ENCODE results near the gene MACF1. TPM values are rescaled to one million over a fixed set of nuclear protein-coding genes. Genes with fewer than 3 reads are reported as not detected.
"Not testable (repeated sequence)": the region's sequence is repeated elsewhere in the genome, so short reads cannot be mapped to it uniquely, and the experiment has no call there.

The MACF1 gene
- total RNA-seq, 1 donor from 2014 or later: 296 TPM

DNA sequence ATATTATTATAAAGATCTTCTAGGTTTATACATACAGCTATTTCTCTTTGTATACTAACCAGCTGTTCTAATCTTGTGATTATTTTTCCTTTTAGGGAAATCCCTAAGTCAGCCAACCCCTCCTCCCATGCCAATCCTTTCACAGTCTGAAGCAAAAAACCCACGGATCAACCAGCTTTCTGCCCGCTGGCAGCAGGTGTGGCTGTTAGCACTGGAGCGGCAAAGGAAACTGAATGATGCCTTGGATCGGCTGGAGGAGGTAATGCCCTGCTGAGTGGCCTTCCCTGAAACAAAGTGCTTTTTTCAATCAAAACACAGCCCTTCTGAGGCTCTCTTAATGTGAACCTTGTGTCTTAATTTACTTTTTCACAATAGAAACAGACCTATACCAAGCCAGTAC lies 254.5 kb downstream of the MACF1 start:
- DNase-seq (ENCODE audit: low read depth): no peak
- no peak for TF ChIP-seq CTCF (conservative IDR thresholded peaks at IDR 0.05; ENCODE audit: low read depth, low read length)
- no peak overlapping the region for H3K4me3 ChIP-seq (ENCODE audit: low read depth, low read length)

- no peak overlapping the region for H3K4me3 ChIP-seq (ENCODE audit: low read depth, low read length)
- no peak for TF ChIP-seq CTCF (conservative IDR thresholded peaks at IDR 0.05; ENCODE audit: low read depth, low read length)
- DNase-seq (ENCODE audit: low read depth): no peak
Observed at GRCh38 chr1:39462074-39462473, 257.6 kb downstream of the MACF1 start.

GRCh38 chr1:39466413-39467107 lies 262.1 kb downstream of the MACF1 start:
- DNase-seq (ENCODE audit: low read depth): no peak
- TF ChIP-seq CTCF (conservative IDR thresholded peaks at IDR 0.05; ENCODE audit: low read depth, low read length): no peak
- no peak overlapping the region for H3K4me3 ChIP-seq (ENCODE audit: low read depth, low read length)

DNA sequence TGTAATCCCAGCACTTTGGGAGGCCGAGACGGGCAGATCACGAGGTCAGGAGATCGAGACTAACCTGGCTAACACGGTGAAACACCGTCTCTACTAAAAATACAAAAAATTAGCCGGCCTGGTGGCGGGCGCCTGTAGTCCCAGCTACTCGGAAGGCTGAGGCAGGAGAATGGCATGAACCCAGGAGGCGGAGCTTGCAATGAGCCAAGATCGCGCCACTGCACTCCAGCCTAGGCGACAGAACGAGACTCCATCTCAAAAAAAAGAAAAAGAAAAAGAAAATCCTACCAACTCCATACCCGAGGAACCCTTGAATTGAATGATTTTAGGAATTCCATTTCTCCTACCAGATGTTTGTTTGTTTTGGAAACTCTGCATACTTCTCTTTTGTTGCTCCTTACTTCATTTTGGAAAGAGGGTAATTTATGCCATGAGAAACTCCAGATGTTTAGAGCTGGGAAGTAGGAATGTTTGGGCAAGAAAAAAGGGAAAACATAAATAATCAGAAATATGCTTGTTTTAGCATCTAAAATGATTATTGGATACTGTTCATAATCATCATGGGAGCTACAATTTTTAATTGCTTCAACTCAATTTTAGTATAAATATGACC lies 262.7 kb downstream of the MACF1 start:
- DNase-seq (ENCODE audit: low read depth); H3K4me3 ChIP-seq (ENCODE audit: low read depth, low read length): not testable (repeated sequence)

DNA sequence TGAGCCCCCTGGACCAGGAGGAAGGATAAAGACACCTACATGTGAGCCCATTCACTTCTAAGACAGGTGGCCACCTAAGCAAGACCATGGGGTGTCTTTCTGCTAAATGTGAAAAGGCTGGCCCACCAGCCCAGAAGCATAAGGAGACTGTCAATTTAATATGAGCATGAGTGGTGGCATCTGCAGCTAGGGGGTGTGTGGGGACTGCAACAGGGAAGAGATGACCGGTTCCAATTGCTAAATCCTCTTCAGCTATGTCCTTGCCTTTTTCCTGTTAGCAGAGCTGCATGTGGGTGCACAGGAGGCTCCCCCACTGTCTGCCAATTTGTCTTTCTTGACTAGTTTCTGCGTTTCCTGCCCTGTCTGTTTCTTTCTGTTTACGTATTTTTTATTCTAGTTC lies 264.7 kb downstream of the MACF1 start:
- TF ChIP-seq CTCF (conservative IDR thresholded peaks at IDR 0.05; ENCODE audit: low read depth, low read length): no peak
- no peak overlapping the region for H3K4me3 ChIP-seq (ENCODE audit: low read depth, low read length)
- no peak for DNase-seq (ENCODE audit: low read depth)

DNA sequence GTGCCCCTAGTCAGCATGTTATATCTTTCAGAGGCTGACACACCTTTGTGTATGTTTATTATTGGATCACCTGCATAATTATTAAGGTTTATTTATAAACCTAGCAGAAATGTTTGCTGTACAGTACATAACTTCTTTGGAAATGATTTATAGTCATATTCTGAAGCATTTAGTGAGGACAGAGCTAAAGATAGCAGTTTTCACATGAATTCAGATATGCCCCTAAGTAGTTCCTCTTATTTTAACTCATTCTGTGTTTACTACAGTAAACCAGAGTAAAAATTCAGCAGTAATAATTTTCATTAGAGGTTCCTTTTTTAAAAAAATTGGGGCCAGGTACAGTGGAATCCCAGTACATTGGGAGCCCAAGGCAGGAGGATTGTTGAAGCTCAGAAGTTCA lies 265.5 kb downstream of the MACF1 start:
- no peak overlapping the region for H3K4me3 ChIP-seq (ENCODE audit: low read depth, low read length)
- TF ChIP-seq CTCF (conservative IDR thresholded peaks at IDR 0.05; ENCODE audit: low read depth, low read length): no peak
- DNase-seq (ENCODE audit: low read depth): no peak

DNA sequence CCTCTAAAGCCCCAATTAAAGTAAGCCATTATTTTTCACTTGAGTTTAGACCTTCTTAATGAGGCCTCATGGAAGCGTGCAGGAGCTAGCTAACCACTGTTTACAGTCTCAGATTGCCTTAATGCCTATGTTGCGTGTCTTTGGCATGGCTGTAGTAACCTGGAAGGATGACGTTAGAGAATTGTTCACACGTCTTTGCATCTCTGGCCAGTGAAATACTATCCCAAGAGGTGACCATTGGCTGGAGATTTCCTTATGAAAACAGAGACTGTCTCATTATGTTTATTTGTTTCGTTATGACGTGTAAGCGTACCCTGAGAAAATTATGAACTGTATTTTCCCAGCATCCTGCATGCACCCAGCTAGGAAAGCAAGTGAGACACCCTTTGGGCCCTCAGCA lies 268.3 kb downstream of the MACF1 start:
- DNase-seq (ENCODE audit: low read depth): no peak
- no peak overlapping the region for H3K4me3 ChIP-seq (ENCODE audit: low read depth, low read length)
- TF ChIP-seq CTCF (conservative IDR thresholded peaks at IDR 0.05; ENCODE audit: low read depth, low read length): no peak

All from epithelial cell of proximal tubule (primary cell).